GM04503 (cell line): ENCODE measurements around the gene TNFSF13B.
"Not testable (repeated sequence)": the region's sequence is repeated elsewhere in the genome, so short reads cannot be mapped to it uniquely, and the experiment has no call there.

Experiments used
- DNase-seq: peaks from one replicate; pipeline ENCODE4 v3.0.0-alpha.2; 2012; ENCODE audit warnings: low read depth

TNFSF13B gene, protein sequence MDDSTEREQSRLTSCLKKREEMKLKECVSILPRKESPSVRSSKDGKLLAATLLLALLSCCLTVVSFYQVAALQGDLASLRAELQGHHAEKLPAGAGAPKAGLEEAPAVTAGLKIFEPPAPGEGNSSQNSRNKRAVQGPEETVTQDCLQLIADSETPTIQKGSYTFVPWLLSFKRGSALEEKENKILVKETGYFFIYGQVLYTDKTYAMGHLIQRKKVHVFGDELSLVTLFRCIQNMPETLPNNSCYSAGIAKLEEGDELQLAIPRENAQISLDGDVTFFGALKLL

DNA sequence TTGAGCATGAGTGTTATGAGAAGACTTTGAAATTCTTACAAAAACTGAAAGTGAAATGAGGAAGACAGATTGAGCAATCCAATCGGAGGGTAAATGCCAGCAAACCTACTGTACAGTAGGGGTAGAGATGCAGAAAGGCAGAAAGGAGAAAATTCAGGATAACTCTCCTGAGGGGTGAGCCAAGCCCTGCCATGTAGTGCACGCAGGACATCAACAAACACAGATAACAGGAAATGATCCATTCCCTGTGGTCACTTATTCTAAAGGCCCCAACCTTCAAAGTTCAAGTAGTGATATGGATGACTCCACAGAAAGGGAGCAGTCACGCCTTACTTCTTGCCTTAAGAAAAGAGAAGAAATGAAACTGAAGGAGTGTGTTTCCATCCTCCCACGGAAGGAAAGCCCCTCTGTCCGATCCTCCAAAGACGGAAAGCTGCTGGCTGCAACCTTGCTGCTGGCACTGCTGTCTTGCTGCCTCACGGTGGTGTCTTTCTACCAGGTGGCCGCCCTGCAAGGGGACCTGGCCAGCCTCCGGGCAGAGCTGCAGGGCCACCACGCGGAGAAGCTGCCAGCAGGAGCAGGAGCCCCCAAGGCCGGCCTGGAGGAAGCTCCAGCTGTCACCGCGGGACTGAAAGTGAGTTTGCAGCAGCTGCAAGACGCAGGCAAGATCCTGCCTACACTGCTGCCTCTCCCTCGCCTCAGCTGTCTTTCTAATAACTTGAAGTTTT lies at the start of gene TNFSF13B:
TNFSF13B (plus strand) TSS at position 118 of the 728 bp plus-strand sequence; CDS start at position 296, 178 bp downstream.
- DNase-seq, result peak; percentile 8

DNA sequence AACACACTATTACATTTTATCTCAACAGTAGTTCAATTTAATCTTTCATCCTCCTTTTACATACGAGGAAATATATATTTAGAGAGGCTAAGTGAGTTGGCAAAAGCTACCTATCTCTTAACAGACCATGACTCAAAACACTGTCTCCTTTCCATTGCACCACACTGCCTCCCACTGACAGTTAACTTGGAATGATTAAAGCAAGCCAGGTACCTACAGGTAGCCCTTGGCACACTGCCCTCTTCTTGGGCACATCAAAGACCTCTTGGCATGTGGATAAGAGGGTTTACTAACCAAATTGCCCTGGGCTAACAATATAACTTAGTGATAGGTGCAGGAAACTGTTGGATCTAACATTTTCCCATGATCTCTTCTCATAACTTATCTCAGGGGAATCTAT lies 49.5 kb upstream of the TNFSF13B start:
- DNase-seq, result no peak

DNA sequence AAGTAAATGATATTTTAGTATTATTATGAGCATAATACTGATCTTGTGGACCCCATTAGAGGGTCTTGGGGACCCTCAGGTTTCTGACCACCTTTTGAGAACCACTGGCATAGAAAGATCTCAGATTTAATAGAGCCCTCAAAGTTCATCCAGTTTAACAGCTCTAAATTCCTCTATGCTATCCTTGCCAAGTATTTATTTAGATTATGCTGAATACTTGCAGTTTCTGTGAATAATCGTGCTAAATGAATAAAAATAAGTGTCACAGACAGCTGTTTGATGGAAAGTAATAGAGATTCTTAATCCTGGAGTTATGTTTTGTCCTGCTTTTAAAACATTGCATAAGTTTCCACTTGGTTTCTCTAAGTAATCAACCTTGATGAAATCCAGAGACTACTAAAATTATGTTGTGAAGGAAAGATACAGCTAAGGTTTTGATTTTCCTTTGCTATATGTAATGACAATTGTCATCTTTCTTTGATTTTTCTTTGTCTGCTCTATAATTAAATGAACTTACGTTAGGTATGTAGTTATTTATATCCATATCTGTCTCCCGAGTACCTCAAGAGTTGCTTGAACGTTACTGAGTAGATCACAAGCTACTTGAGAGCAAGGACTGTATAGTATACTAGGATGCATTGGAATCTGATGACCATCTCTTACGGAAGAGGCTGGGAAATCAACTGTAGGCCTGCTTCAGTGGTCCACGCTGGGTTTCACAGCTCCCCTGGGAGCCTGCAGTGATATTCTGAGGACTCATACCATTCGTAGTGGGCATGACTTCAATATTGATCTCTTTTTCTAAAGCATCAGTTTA lies 45.6 kb upstream of the TNFSF13B start:
- DNase-seq, result no peak

DNA sequence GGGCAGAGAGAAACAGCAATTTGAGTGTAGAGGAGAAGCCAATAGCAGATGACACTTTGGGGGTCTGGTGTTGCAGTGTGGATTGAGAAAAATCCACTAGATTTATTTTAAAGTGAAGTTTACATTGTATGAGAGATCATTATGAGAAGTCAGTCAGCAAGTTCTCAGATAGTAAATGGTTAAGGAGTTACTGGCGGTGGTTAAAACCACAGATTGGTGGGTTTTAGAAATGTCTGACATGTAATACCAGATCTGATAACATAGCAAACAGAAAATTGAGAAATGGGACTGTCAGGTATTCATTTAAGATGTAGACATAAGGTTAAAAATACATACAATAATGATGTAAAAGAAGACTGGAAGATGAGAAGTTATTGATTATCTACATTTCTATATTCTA lies 44.1 kb upstream of the TNFSF13B start:
- no peak for DNase-seq

DNA sequence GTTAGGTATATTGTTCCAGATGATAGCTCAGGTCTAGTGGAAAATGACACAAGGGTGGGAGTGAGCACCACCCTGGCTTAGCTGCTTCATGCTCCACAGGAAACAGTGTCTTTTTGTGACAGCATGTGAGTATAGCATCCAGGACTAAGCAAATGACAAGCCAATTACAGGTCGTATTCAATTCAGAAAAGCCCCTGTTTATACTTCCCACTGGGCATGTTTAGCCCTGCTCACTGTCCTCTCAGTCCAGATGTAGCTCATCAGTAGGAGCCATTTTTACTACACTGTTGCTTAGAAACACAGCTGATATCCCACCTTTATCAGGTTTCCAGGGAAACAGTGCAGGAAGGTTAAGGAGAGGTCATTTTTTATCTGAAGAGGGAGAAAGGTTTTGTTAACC lies 43.3 kb upstream of the TNFSF13B start:
- no peak for DNase-seq

DNA sequence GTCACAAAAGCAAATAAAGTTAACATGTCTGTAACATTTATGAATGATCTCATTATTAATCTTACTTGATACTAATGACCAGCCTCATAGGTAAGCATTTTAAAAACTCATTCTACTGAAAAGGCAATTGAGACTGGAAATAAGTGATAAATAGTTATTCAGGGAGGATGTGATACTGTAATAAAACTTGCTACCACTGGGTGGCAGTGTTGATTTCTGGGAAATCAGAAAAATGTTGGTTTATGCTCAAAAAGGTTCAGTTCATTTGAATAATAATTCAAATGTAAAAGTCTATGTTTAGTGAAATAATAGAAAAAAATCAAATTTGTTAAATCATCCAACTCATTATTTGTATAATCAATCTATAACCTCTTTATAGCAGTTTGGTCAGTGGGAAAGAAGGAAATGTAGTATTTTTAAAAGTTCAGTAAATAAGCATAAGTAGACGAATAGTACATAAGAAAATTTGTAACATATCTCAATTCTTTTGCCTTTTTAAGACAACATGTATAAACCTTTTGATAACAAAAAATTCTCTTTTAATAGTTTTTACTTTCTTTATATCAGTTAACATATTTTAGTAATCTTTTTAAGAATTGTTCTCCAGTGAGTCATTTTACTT lies 41.8 kb upstream of the TNFSF13B start:
- no peak for DNase-seq

DNA sequence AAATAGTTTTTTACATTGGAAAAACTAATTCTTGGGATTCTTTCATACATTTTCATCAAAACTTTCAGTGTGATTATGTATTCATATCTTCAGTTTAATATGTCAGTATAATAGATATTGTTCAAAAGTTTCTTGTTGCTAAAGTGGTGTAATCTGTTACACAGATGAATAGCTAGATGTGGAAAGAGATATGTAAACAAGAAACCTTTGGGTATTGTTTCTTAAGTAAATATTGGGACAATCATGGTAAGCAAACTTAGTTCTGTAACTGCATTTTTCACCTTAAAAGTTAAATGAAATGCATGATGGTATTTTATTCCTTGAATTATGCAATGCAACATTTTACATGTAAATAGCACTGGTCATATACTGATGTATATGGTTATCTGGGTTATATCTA lies 39.1 kb upstream of the TNFSF13B start:
- no peak for DNase-seq

DNA sequence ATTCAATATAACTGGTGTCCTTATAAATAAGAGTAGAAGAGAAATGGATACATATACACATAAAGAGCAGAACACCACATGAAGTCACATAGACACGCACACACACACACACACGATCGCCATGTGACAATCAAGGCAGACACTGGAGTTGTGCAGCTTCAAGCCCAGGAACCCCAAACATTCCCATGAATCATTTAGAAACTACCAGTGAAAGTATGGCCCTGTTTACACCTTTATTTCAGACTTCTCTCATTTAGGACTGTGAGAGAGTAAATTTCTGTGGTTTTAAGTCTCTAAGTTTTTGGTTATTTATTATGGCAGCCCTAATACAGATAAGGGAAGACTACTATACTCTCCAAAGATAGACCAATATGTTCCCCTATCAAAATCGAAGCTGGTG lies 20.4 kb upstream of the TNFSF13B start:
- no peak for DNase-seq

DNA sequence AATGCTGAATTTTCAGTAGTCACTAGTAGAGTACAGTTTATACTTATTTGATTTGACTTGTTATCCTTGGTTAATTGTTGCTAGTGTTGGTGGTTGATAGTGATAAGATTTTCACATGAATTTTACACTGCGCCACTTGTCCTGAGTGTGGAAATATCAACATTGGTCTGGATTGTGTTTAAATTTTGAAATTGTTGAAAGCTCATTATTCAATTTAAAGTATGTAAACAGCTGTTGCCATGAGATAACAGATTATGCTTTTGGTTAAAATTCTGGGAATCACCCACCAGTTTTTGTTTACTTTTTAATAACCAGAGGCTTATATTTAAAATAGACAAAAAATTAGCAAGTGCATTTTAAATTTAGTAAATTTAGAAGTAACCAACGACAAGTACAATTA lies 12.3 kb upstream of the TNFSF13B start:
- DNase-seq, result no peak

DNA sequence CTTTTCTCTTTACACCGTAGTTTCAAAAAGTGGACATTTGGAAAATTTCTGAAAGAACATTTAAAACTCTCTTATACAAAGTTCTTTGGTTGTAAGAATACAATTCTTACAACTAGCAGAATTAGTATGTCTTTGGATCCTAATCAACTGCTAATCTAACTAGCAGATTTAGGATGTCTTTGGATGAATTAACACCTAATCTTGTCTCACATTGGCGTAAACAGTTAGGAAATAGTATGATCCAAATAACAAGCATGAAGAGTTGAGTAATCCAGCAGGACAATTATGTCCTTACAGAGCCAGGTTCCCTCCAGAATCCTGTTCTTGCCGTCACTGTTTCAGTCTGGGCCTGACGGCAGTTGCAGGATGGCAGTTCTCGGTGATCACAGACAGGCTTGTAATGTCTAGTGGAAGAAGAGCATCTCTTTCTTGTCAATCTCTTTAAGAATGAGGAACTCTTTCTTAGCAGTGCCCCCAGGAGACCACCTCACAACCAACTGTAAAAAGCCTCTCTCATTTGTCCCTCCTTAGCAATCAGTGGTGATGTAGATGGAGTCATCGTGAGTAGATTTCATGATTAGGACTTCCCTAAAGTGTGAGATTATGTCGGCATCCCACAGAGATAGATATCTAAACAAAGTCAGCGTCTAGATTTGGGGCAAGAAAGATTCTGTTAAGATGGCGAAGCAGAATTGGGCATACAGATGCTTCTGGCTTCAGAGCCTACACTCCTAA lies 5.7 kb upstream of the TNFSF13B start:
- DNase-seq, result no peak

DNA sequence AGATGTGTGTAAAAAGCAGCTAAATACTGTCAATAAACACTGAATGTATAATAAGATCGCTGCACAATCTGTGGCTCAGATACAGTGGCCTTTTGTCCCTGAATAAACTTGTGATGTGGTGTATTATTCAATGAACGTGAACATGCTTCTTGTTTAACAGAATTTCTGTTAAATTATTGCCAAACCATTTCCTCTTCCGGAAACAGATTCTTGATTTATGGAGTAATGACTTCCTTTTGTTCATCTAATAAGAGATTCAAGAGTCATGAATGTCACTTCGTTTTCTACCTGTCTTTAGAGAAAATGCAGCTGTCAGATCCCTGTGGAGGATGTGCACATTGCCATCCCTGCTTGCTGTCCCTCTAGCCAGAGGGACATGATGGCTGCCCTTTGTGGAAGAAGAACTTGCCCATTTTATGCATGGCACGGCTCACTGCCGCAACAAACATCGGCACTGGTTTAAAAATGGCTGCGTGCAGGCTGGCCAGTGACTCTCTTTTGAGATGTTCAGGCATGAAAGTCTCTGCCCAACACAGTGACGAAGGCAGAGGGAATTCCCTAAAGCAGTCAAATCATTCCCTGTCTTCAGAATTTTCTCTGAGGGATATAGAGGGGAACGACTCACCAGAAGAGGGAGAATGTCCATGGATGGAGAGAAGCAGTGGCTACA lies 3.1 kb upstream of the TNFSF13B start:
- DNase-seq, result no peak

DNA sequence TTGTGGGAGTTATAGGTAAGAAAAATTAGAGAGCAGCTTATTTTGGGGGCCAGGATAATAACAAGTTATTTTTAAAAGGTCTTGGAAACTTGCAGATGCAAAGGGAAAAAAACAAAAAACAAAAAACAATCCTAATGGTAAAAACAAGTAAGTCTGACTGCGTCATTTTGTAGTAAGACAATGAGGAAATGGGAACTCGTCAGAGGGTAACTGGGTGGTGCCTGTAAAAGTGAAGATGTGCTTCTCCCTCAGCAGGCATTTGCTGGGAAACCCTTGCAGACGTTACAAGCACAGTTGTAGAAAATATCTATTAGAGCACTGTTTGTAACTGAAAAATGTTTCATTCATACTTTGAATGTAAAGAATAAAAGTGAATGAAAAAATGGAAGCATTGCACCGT lies 2.2 kb upstream of the TNFSF13B start:
- no peak for DNase-seq

DNA sequence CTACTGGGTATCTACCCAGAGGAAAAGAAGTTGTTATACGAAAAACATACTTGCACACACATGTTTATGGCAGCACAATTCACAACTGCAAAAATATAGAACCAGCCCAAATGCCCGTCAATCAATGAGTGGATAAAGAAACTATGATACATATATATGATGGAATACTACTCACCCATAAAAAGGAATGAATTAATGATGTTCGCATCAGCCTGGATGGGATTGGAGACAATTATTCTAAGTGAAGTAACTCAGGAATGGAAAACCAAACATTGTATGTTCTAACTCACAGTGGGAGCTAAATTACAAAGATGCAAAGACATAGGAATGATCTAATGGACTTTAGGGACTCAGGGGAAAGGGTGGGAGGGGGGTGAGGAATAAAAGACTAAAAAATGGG lies 1.7 kb upstream of the TNFSF13B start:
- not testable (repeated sequence) for DNase-seq

DNA sequence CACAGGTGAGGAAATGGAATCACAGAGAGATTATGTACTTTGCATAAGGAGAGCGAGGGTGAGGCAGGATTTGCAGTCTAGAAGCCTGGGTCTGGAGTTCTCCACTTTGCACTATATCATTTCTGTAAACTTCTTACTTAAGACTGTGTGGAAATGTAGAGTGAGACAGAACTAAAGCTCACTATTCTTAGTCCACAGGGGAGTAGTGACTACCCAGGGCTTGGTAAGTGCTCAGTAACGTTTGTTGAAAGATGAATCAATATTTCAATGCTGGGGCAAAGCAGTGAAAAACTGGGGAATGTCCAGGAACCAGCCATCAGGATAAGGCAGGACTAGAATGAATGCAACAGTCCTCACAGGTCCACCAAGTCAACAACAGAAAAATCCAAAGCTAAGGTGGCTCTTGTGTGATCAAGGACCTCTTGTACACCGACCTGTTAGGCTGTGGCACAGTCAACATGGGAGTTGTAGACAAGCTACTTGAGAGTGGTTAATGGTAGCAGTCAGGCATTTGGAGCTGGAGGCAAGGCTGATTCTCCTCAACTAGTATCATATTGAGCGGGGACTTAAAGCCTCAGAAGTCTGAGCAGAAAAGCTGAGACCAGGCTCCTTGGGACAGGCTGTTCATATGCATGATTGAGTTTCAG lies 929 bp upstream of the TNFSF13B start:
- no peak for DNase-seq

DNA sequence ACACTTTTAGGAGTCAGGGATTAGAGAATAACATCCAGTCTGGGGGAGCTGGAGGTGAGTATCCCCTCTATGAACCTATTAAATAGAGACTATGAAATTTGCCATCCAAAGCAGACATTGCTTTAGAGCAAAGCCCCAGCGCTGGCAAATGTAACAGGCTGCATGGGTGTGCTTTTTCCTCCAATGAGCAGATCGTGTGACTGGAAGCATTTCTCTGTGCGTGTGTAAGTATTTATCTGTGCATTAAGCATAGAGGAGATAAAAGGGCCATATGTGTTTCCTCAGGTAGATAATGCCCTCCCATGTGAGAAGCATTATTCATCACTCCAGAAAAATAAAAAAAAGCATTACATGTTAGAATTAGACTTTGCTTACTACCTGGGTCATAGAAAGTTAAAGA lies 924 bp downstream of the TNFSF13B start:
- DNase-seq, result no peak

DNA sequence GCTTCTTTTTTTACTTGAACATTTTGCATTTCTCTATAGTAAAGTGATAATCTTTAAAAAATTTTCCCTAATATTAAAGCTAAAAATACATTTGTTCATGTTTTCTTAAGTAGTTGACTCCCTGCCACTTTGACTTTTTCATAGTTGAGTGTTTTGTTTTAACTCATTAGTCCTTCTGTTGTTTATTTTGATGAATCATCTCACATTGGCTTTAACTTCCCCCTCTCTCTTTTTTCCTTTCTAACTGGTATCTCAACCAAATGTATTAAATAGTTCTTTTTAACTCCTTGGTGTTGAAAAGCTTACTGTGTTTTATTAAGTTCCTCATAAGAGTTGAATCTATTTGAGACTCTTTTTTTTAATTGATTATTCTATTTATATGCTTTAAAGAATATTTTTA lies 2.8 kb downstream of the TNFSF13B start:
- DNase-seq, result no peak

DNA sequence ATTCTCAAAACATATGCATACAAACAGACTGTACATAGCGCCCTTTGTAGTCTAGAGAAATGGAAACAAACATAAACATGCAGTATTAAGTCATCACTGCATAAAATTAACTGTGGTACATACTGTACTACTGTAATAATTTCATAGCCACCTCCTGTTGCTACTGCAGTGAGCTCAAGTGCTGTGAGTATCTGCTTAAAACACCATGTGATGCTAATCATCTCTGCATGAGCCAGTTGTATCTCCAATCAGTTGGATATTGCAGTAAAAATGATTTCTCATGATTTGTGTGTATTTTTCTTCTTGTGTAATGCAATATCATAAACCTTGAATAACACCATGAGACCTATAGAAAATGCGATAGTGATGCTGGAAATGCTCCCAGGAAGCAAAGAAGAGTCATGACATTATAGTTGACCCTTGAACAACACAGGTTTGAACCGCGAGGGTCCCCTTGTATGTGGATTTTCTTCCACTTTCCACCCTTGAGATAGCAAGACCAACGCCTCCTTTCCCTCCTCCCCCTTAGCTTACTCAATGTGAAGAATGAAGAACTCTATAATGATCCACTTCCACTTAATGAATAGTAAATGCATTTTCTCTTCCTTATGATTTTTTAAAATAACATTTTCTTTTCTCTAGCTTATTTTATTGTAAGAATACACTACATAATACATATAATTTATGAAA lies 4.1 kb downstream of the TNFSF13B start:
- no peak for DNase-seq

DNA sequence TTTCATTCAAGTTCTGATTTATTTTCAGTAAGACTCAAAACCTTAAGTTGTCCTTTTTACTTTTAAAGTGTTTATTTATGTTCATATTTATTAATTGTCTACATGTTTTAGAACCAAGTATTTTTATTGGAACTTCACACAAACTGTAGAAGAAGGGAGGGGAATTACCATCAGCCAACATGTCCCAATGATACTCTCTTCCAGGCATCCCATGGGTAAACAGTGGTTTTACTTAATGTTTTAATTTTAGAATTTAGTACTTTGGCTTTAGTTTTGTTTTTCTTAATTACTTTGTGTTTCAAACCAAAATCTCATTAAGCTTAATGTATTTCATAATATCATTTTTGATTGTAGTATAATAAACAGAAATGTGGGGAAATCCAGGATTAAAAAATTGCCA lies 5.2 kb downstream of the TNFSF13B start:
- DNase-seq, result no peak

DNA sequence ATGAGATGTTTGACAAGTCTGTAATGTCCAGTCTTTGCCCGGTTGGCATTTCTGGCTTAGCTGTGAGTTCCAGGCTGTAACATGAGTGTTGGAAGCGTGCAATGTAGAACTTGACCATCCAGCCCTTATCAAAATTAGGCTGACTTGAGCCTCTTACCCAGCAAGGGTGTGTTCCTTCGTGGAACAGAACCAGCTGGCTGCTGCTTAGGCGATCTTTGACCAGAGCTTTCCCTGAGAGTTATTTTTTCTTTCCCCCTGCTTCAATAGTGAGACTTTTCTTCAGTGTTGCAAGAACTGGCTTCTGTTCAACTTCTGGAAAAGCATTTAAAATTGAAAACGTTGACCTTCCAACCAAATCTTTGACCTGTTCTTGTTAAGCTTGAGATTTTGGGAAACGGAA lies 6.5 kb downstream of the TNFSF13B start:
- DNase-seq, result no peak

DNA sequence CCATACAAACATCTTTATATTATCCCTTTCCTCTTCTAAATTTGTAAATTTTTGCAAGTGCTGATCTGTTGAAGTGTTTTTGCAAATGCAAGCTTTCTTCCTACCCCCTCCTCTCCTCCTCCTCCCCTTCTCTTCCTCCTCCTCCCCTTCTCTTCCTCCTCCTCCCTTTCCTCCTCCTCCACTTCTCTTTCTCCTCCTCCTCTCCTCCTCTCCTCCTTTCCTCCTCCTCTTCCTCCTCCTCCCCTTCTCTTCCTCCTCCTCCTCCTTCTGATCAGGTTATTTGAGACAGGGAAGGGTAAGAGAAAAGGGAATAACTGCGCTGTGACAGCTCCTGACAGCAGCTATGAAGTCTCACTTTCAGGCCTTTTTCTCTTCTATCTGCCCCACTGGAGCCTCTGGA lies 8.9 kb downstream of the TNFSF13B start:
- no peak for DNase-seq
